Kidney (tissue), 14 donors: ENCODE measurements around the gene ZNF724. TPM values are rescaled to one million over a fixed set of nuclear protein-coding genes. Genes with fewer than 3 reads are reported as not detected.

Source experiments
- DNase-seq, 5 donors: peaks; one replicate each; pipeline ENCODE4 v3.0.0-alpha.2; 2013 to 2020
- FAIRE-seq: peaks from 2 replicates; lab custom pipeline; 2012; peaks lifted over from hg19 to GRCh38; lab: Jason Lieb, UNC
- H3K27ac ChIP-seq, 2 donors: one replicate each; pipeline ENCODE4 v1.7.0; 2013; ENCODE audit warnings: low read depth in 2 of 2, low read length in 2 of 2, inconsistent platforms in 1 of 2
- H3K27me3 ChIP-seq: one replicate; pipeline ENCODE4 v1.7.1; 2013; ENCODE audit warnings: low read length, inconsistent platforms; ENCODE audit not compliant: control insufficient read depth, insufficient read depth
- H3K36me3 ChIP-seq, 3 donors: one replicate each; pipeline versions ENCODE4 v1.7.0 to v1.7.1; 2013; ENCODE audit warnings: low read length in 3 of 3, control low read depth in 1 of 3, inconsistent platforms in 1 of 3; ENCODE audit not compliant: insufficient read depth in 3 of 3, control insufficient read depth in 2 of 3
- H3K4me1 ChIP-seq, 3 donors: one replicate each; pipeline versions ENCODE4 v1.7.0 to v1.7.1; 2013; ENCODE audit warnings: low read length in 3 of 3, inconsistent platforms in 1 of 3, low read depth in 1 of 3; ENCODE audit not compliant: control insufficient read depth in 2 of 3, insufficient read depth in 2 of 3
- H3K4me3 ChIP-seq, 3 donors: one replicate each; pipeline versions ENCODE4 v1.7.0 to v1.8.1; 2013; ENCODE audit warnings: low read length in 3 of 3, control low read depth in 1 of 3, inconsistent platforms in 1 of 3
- H3K9ac ChIP-seq, 3 donors: one replicate each; pipeline versions ENCODE4 v1.7.0 to v1.7.1; 2013; ENCODE audit warnings: low read length in 3 of 3, control low read depth in 1 of 3, inconsistent platforms in 1 of 3
- H3K9me3 ChIP-seq, 3 donors: one replicate each; pipeline versions ENCODE4 v1.7.0 to v1.7.1; 2013; ENCODE audit warnings: low read length in 3 of 3, control low read depth in 1 of 3, inconsistent platforms in 1 of 3; ENCODE audit not compliant: control insufficient read depth in 2 of 3, insufficient read depth in 1 of 3
- CTCF ChIP-seq: IDR thresholded peaks from 3 replicates; pipeline ENCODE4 v1.5.1; 2012; ENCODE audit warnings: mild to moderate bottlenecking, moderate library complexity, borderline replicate concordance; ENCODE audit not compliant: insufficient read depth; ENCODE audit errors: extremely low read depth
- intact Hi-C: fragments of 100-400 bp; cut with DNase I; formaldehyde crosslinking; loops from one replicate; pipeline ENCODE4 v1.11.1; 2022
- polyA plus RNA-seq: library from polyadenylated mRNA; stranded (reverse); fragments of 350-450 nt; fragmentation: Illumina TruSeq; extraction: RNeasy Lipid Tissue Mini Kit (QIAGEN cat#74804); gene quantifications from one replicate; pipeline ENCODE4 v1.2.3, GENCODE V29; 2014; ENCODE audit warnings: low read depth, low replicate concordance; ENCODE audit not compliant: insufficient read depth
- total RNA-seq: library from RNA; stranded (reverse); fragmentation: NEBNext Ultra II Directional; extraction: Animal tissue kit (Norgen Biotek cat#: 25700); gene quantifications from one replicate; pipeline ENCODE4 v1.2.1, GENCODE V29; 2021
- donor health status: control.
- donor health status: control.
- donor health status: control.
- donor health status: control.
- donor health status: control.
- donor health status: DM: yes; HTN: yes; CAD: no.
- donor health status: Normal renal cell carcinoma (clear cell type).

The ZNF724 gene
- total and polyA plus RNA-seq, 2 donors from 2014 or later: 3.1 TPM; not detected in 1

DNA sequence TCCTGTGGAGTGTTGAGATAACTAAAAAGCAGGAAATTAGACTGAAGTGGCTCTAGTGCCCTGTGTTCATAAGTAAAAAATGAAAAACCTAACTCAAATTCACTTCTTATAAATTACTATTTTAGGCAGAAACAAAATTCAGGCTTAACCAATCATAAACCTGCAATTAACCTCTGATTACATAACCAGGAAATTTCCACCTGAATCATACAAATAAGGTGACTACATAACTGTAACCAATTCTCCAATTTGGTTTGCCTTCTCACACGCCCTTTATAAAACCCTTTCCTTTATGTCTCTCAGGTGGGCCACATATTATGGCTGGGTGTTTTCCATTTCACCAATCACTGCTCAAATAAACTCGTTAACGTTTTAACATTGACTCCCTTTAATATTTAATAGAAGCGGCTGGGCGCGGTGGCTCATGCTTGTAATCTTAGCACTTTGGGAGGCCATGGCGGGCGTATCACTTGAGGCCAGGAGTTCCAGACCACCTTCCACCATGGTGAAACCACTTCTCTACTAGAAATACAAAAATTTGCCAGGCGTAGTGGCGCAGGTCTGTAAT, 22.9 kb upstream of the ZNF724 start:
- H3K27me3 ChIP-seq: no peaks in the 10 kb centered on the region
- peak overlapping the region in 2 of 3 donors; percentile 89 to 94 for H3K9ac ChIP-seq
- TF ChIP-seq CTCF: no peak
- no peaks in the 10 kb centered on the region for H3K9me3 ChIP-seq
- H3K4me1 ChIP-seq: peaks cover 0 to 2% (median 0%) of the 10 kb centered on the region in 3 donors
- peak overlapping the region; percentile 86 to 90 for H3K27ac ChIP-seq
- FAIRE-seq (no peak), DNase-seq (peak in 2 of 5 donors; percentile 12 to 70)
- peaks cover 0 to 7% (median 0%) of the 10 kb centered on the region in 3 donors for H3K36me3 ChIP-seq
- peak overlapping the region; percentile 93 to 99 (median 94) for H3K4me3 ChIP-seq
- intact Hi-C loops: no loop called here

DNA sequence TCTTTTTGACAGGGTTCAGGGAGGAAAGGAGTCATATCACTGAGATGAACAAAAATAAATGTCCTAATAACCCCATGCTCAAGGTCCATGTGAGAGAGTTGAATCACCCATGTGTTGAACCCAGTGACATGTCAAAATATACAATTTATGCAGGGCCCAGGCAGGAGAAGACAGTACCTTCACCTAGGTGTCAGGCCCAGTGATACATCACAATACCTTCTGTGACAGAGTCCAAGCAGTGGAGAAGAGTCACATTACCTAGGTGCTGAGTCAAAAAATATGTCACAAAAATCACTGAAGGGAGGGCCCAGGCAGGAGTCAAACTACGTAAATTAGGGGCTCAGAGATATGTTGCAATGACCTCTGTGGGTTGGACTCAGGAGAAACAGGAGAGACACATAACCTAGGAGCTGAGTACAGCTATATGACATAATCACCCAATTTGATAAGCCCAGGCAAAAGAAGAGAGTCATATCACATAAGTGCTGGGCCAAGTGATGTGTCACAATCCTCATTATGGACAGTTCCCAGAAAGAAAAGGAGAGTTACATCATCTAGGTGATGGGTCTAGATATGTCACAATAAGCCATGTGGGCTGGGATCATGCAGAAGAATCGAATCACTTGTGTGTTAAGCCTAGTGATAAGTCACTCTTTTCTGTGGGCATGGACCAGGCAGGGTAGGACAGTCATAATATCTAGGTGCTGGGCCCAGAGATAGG, 13.8 kb upstream of the ZNF724 start:
- FAIRE-seq: no peak
- intact Hi-C loops: no loop called here
- peaks cover 5 to 22% (median 17%) of the 10 kb centered on the region in 3 donors for H3K36me3 ChIP-seq

GRCh38 chr19:23263396-23263795, 13.2 kb upstream of the ZNF724 start:
- no peaks in the 10 kb centered on the region for H3K4me1 ChIP-seq
- no peak overlapping the region for H3K27ac ChIP-seq
- no peaks in the 10 kb centered on the region for H3K27me3 ChIP-seq
- no peak overlapping the region for H3K9ac ChIP-seq
- no peak for DNase-seq
- intact Hi-C loops: no loop called here
- H3K36me3 ChIP-seq: peaks cover 5 to 22% (median 16%) of the 10 kb centered on the region in 3 donors
- no peak overlapping the region for H3K4me3 ChIP-seq
- H3K9me3 ChIP-seq: no peaks in the 10 kb centered on the region
- FAIRE-seq: no peak
- no peak for TF ChIP-seq CTCF

More for the DNA sequence above, 13.8 kb upstream of the ZNF724 start:
- no peak for DNase-seq
- Histone ChIP-seq H3K9me3 (no peaks in the 10 kb centered on the region), H3K27ac (no peak overlapping the region), H3K4me1 (no peaks in the 10 kb centered on the region), H3K4me3 (no peak overlapping the region), H3K27me3 (no peaks in the 10 kb centered on the region), H3K9ac (no peak overlapping the region)
- no peak for TF ChIP-seq CTCF
